Activated CD8-positive, alpha-beta T cell treated with anti-CD3 and anti-CD28 coated beads for 36 hours (primary cell): Measurements from ENCODE around the gene ZC3HAV1. TPM values are rescaled to one million over a fixed set of nuclear protein-coding genes. Genes with fewer than 3 reads are reported as not detected.

Experiments used
- ATAC-seq: fragments of 200-7000 bp; cut with Tn5 transposase; one replicate; pipeline ENCODE4 v1.10.0; 2021; ENCODE audit warnings: mild to moderate bottlenecking, moderate library complexity
- CTCF ChIA-PET: fragments of 350-600 bp; sonication (Branson Sonifier 250); formaldehyde crosslinking; loops from one replicate; lab custom pipeline; 2021; ENCODE audit warnings: antibody characterized with exemption; lab: Charles Lee
- POLR2A ChIA-PET: fragments of 350-600 bp; sonication (Branson Sonifier 250); formaldehyde crosslinking; loops from one replicate; lab custom pipeline; 2021; ENCODE audit warnings: antibody characterized with exemption; lab: Charles Lee
- DNase-seq: peaks from one replicate; pipeline ENCODE4 v3.0.0-alpha.2; 2020
- H3K27ac Mint-ChIP-seq: one replicate; pipeline ENCODE4 v1.8.0; 2021; ENCODE audit warnings: mild to moderate bottlenecking, mixed read lengths
- H3K27me3 Mint-ChIP-seq: one replicate; pipeline ENCODE4 v1.8.0; 2021; ENCODE audit warnings: mixed read lengths
- H3K36me3 Mint-ChIP-seq: one replicate; pipeline ENCODE4 v1.8.0; 2021; ENCODE audit warnings: low read depth, mixed read lengths
- H3K4me1 Mint-ChIP-seq: one replicate; pipeline ENCODE4 v1.8.0; 2021; ENCODE audit warnings: low read depth, mixed read lengths
- H3K4me3 Mint-ChIP-seq: one replicate; pipeline ENCODE4 v1.8.0; 2021; ENCODE audit warnings: mild to moderate bottlenecking, moderate library complexity, mixed read lengths
- H3K9me3 Mint-ChIP-seq: one replicate; pipeline ENCODE4 v1.8.0; 2021; ENCODE audit warnings: mixed read lengths
- CTCF ChIP-seq: fragments of 200-600 bp; IDR thresholded peaks from one replicate; pipeline ENCODE4 v1.8.0; 2022; ENCODE audit warnings: antibody characterized with exemption, mild to moderate bottlenecking
- intact Hi-C: fragments of 100-400 bp; cut with micrococcal nuclease; formaldehyde crosslinking; loops from one replicate; pipeline ENCODE4 v1.10.0; 2022
- total RNA-seq, 2 experiments: library from RNA; stranded (reverse); gene quantifications; one replicate each; pipeline ENCODE4 v1.2.3, GENCODE V29; 2021

ZC3HAV1 gene
- total RNA-seq, 2 experiments from 2014 or later: 125 to 128 TPM

GRCh38 chr7:139046143-139046542 lies 63.4 kb downstream of the ZC3HAV1 start:
- Mint-ChIP-seq H3K36me3 (peaks cover 68% of the 10 kb centered on the region), H3K27me3 (no peaks in the 10 kb centered on the region), H3K27ac (no peak overlapping the region), H3K4me3 (no peak overlapping the region), H3K9me3 (no peaks in the 10 kb centered on the region), H3K4me1 (peaks cover 68% of the 10 kb centered on the region)
- no peak for ATAC-seq
- CTCF ChIA-PET: interaction anchor here (1.6 to 2.1 kb wide), 2 partner anchors 9 to 29 kb away, joined by 7 read pairs; partner anchors contain the start of gene ZC3HAV1L
- no peak for DNase-seq
- no peak for TF ChIP-seq CTCF
- POLR2A ChIA-PET: interaction anchor here (0.6 to 2.9 kb wide), 6 partner anchors 10 to 160 kb away, joined by 3 to 13 read pairs (median 3); partner anchors contain the start of gene ZC3HAV1L
- intact Hi-C loops: no loop called here

- no peak for TF ChIP-seq CTCF
- DNase-seq (no peak), ATAC-seq (peak; percentile 18)
- ChIA-PET CTCF (interaction anchor here (1.6 to 2.1 kb wide), 2 partner anchors 8 to 30 kb away, joined by 7 read pairs; partner anchors contain the start of gene ZC3HAV1L), POLR2A (interaction anchor here (0.6 to 2.9 kb wide), 10 partner anchors 8 to 112 kb away, joined by 3 to 13 read pairs (median 3); partner anchors contain the start of gene ZC3HAV1L)
- no peaks in the 10 kb centered on the region for H3K27me3 Mint-ChIP-seq
- no peak overlapping the region for H3K4me3 Mint-ChIP-seq
- intact Hi-C loops: no loop called here
- H3K27ac Mint-ChIP-seq: peak overlapping the region; percentile 89
- H3K9me3 Mint-ChIP-seq: no peaks in the 10 kb centered on the region
- H3K4me1 Mint-ChIP-seq: peaks cover 68% of the 10 kb centered on the region
- H3K36me3 Mint-ChIP-seq: peaks cover 65% of the 10 kb centered on the region
Measured at GRCh38 chr7:139044813-139045794, 64.4 kb downstream of the ZC3HAV1 start.

- ChIA-PET CTCF (interaction anchor here (0.9 to 2.1 kb wide), 4 partner anchors 7 to 33 kb away, joined by 3 to 7 read pairs (median 3); partner anchors contain the start of gene ZC3HAV1L), POLR2A (interaction anchor here (0.6 to 2.9 kb wide), 8 partner anchors 8 to 111 kb away, joined by 3 to 13 read pairs (median 3); partner anchors contain the start of gene ZC3HAV1L)
- Mint-ChIP-seq H3K4me3 (no peak overlapping the region), H3K27ac (peak overlapping the region; percentile 89), H3K27me3 (no peaks in the 10 kb centered on the region), H3K36me3 (peaks cover 55% of the 10 kb centered on the region), H3K9me3 (no peaks in the 10 kb centered on the region), H3K4me1 (peaks cover 59% of the 10 kb centered on the region)
- intact Hi-C loops: no loop called here
- DNase-seq (peak; percentile 91), ATAC-seq (peak; percentile 55)
- TF ChIP-seq CTCF: no peak
Measured at GRCh38 chr7:139043823-139044812, 65.4 kb downstream of the ZC3HAV1 start.

GRCh38 chr7:139041378-139042085 lies 68.0 kb downstream of the ZC3HAV1 start:
- ATAC-seq: peak; percentile 14
- Mint-ChIP-seq H3K4me3 (no peak overlapping the region), H3K36me3 (peaks cover 35% of the 10 kb centered on the region), H3K4me1 (peaks cover 41% of the 10 kb centered on the region), H3K27me3 (no peaks in the 10 kb centered on the region), H3K27ac (no peak overlapping the region), H3K9me3 (no peaks in the 10 kb centered on the region)
- POLR2A ChIA-PET: interaction anchor here (1.1 to 1.6 kb wide), 2 partner anchors 44 to 158 kb away, joined by 3 to 5 read pairs; no protein-coding TSS in a partner anchor
- CTCF ChIA-PET: interaction anchor here (1.2 to 1.8 kb wide), 3 partner anchors 24 to 53 kb away, joined by 3 to 8 read pairs (median 3); no protein-coding TSS in a partner anchor
- DNase-seq: no peak
- intact Hi-C loops: no loop called here
- no peak for TF ChIP-seq CTCF
